ENCODE measurements around the gene CPNE5. TPM values are rescaled to one million over a fixed set of nuclear protein-coding genes. Genes with fewer than 3 reads are reported as not detected.
A peak's percentile ranks its signal among the peaks of the same experiment; 100 is the strongest.

CPNE5 gene
- total RNA-seq, 1 experiment from 2014 or later = not detected

DNA sequence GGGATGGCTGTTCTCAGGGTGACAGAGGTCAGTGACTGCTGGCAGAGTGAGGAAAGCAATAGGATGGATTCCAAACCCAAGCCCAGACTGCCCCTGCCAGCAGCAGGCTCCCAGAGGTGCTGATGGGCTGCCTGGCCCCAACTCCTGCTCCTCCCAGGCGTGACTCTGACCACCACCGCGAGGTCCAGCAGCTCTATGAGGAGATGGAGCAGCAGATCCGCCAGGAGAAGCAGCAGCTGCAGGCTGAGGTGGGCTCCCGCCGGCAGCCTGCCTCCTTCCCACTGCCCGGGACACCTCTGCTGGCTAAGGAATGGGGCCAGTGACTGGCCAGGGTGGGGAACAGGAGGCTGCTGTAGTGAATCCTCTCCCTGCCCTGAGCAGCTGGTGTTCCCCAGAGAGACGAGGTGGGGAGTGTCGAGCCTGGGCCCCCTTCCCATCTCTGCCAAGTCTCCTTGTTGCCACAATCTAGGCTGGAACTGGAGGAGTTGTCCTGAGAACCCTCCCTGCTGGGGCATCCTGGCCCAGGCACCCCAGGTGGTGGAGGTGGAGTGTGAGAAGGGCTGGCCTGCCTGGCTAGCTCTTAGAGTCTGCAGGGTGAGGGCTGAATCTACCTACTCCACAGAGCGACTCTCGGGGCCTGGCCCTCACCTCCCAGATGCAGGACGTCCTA lies 121.2 kb downstream of the CPNE5 start:
- no peak overlapping the region for H3K4me3 Mint-ChIP-seq (ENCODE audit: unreplicated experiment)
- POLR2A ChIA-PET = no interaction called here

GRCh38 chr6:36717231-36717825 lies 121.9 kb downstream of the CPNE5 start:
- H3K4me1 Mint-ChIP-seq (ENCODE audit: low read depth, unreplicated experiment) = no peaks in the 10 kb centered on the region
- H3K4me1 ChIP-seq = no peaks in the 10 kb centered on the region
- no peaks in the 10 kb centered on the region for H3K27me3 ChIP-seq (replicated peaks; ENCODE audit: control insufficient read depth, insufficient read depth, low read length)
- no peak overlapping the region for H3K27ac Mint-ChIP-seq (ENCODE audit: unreplicated experiment)
- CTCF ChIA-PET = no interaction called here
- BruUV-seq (replicated peaks) = no TSS peak
- peak in 1 of 2 experiments; percentile 21 for DNase-seq
- H3K9me3 ChIP-seq = no peaks in the 10 kb centered on the region
- no peak overlapping the region for H3K4me3 Mint-ChIP-seq (ENCODE audit: unreplicated experiment)
- no peak for TF ChIP-seq CTCF (IDR thresholded peaks at IDR 0.05; ENCODE audit: insufficient read depth in 1 of 2, low read depth in 1 of 2, low read length in 1 of 2, severe bottlenecking in 1 of 2, unreplicated experiment in 1 of 2)
- POLR2A ChIA-PET = no interaction called here
- no peaks in the 10 kb centered on the region for H3K36me3 Mint-ChIP-seq (ENCODE audit: insufficient read depth, unreplicated experiment)
- H3K9me3 Mint-ChIP-seq (ENCODE audit: unreplicated experiment) = no peaks in the 10 kb centered on the region
- intact Hi-C loops (cut with micrococcal nuclease; ENCODE audit: unreplicated experiment) = no loop called here
- no peaks in the 10 kb centered on the region for H3K27me3 Mint-ChIP-seq (ENCODE audit: insufficient read depth, unreplicated experiment)
- no peaks in the 10 kb centered on the region for H3K36me3 ChIP-seq (ENCODE audit: control insufficient read depth, insufficient read depth, low read length)
- H3K4me3 ChIP-seq (ENCODE audit: low read depth, low read length) = no peak overlapping the region

More for the DNA sequence above, 121.2 kb downstream of the CPNE5 start:
- Histone ChIP-seq H3K4me3 (ENCODE audit: low read depth, low read length) (no peak overlapping the region), H3K36me3 (ENCODE audit: control insufficient read depth, insufficient read depth, low read length) (no peaks in the 10 kb centered on the region), H3K9me3 (no peaks in the 10 kb centered on the region), H3K4me1 (no peaks in the 10 kb centered on the region), H3K27me3 (replicated peaks; ENCODE audit: control insufficient read depth, insufficient read depth, low read length) (no peaks in the 10 kb centered on the region)
- H3K27me3 Mint-ChIP-seq (ENCODE audit: insufficient read depth, unreplicated experiment) = no peaks in the 10 kb centered on the region
- BruUV-seq (replicated peaks) = no TSS peak
- H3K4me1 Mint-ChIP-seq (ENCODE audit: low read depth, unreplicated experiment) = no peaks in the 10 kb centered on the region
- CTCF ChIA-PET = no interaction called here
- TF ChIP-seq CTCF (IDR thresholded peaks at IDR 0.05; ENCODE audit: insufficient read depth in 1 of 2, low read depth in 1 of 2, low read length in 1 of 2, severe bottlenecking in 1 of 2, unreplicated experiment in 1 of 2) = no peak
- H3K9me3 Mint-ChIP-seq (ENCODE audit: unreplicated experiment) = no peaks in the 10 kb centered on the region
- intact Hi-C loops (cut with micrococcal nuclease; ENCODE audit: unreplicated experiment) = no loop called here
- no peaks in the 10 kb centered on the region for H3K36me3 Mint-ChIP-seq (ENCODE audit: insufficient read depth, unreplicated experiment)
- peak in 1 of 2 experiments; percentile 18 for DNase-seq
- no peak overlapping the region for H3K27ac Mint-ChIP-seq (ENCODE audit: unreplicated experiment)

GRCh38 chr6:36716476-36717093 lies 122.7 kb downstream of the CPNE5 start:
- POLR2A ChIA-PET = no interaction called here
- BruUV-seq (replicated peaks) = no TSS peak
- peak in 1 of 2 experiments; percentile 17 for DNase-seq

More at GRCh38 chr6:36716476-36717093, 122.7 kb downstream of the CPNE5 start:
- no peaks in the 10 kb centered on the region for H3K9me3 Mint-ChIP-seq (ENCODE audit: unreplicated experiment)
- H3K36me3 Mint-ChIP-seq (ENCODE audit: insufficient read depth, unreplicated experiment) = no peaks in the 10 kb centered on the region
- no peaks in the 10 kb centered on the region for H3K4me1 Mint-ChIP-seq (ENCODE audit: low read depth, unreplicated experiment)
- H3K27ac Mint-ChIP-seq (ENCODE audit: unreplicated experiment) = no peak overlapping the region
- CTCF ChIA-PET = no interaction called here
- peaks cover 4% of the 10 kb centered on the region for H3K4me1 ChIP-seq
- H3K36me3 ChIP-seq (ENCODE audit: control insufficient read depth, insufficient read depth, low read length) = no peaks in the 10 kb centered on the region
- TF ChIP-seq CTCF (IDR thresholded peaks at IDR 0.05; ENCODE audit: insufficient read depth in 1 of 2, low read depth in 1 of 2, low read length in 1 of 2, severe bottlenecking in 1 of 2, unreplicated experiment in 1 of 2) = no peak
- H3K4me3 Mint-ChIP-seq (ENCODE audit: unreplicated experiment) = no peak overlapping the region
- H3K27me3 Mint-ChIP-seq (ENCODE audit: insufficient read depth, unreplicated experiment) = no peaks in the 10 kb centered on the region
- H3K9me3 ChIP-seq = no peaks in the 10 kb centered on the region
- H3K27me3 ChIP-seq (replicated peaks; ENCODE audit: control insufficient read depth, insufficient read depth, low read length) = no peaks in the 10 kb centered on the region
- H3K4me3 ChIP-seq (ENCODE audit: low read depth, low read length) = no peak overlapping the region
- intact Hi-C loops (cut with micrococcal nuclease; ENCODE audit: unreplicated experiment) = no loop called here
